OCI-M1 (cell line): ENCODE measurements around the gene STOML1.
"Not testable (repeated sequence)": the region's sequence is repeated elsewhere in the genome, so short reads cannot be mapped to it uniquely, and the experiment has no call there.

ENCODE experiments used
- DNase-seq: peaks from one replicate; lab custom pipeline; 2025; lab: John Stamatoyannopoulos, UW

Gene STOML1

GRCh38 chr15:73960472-73961070 is 31.5 kb downstream of the STOML1 start:
- DNase-seq = not testable (repeated sequence)

- no peak for DNase-seq
Observed at GRCh38 chr15:73959801-73960200, 32.3 kb downstream of the STOML1 start.

GRCh38 chr15:73959012-73959581 is 33.0 kb downstream of the STOML1 start:
- no peak for DNase-seq

GRCh38 chr15:73957785-73958184 is 34.3 kb downstream of the STOML1 start:
- no peak for DNase-seq

GRCh38 chr15:73957276-73957675 is 34.8 kb downstream of the STOML1 start:
- no peak for DNase-seq

- DNase-seq = no peak
Observed at GRCh38 chr15:73956743-73957135, 35.4 kb downstream of the STOML1 start.

GRCh38 chr15:73955861-73956742 is 36.0 kb downstream of the STOML1 start:
- no peak for DNase-seq

GRCh38 chr15:73955326-73955725 is 36.8 kb downstream of the STOML1 start:
- DNase-seq = no peak

GRCh38 chr15:73954188-73955145 is 37.6 kb downstream of the STOML1 start:
- no peak for DNase-seq

- DNase-seq = no peak
Observed at GRCh38 chr15:73952913-73953750, 39.0 kb downstream of the STOML1 start.

- no peak for DNase-seq
Observed at GRCh38 chr15:73952171-73952912, 39.8 kb downstream of the STOML1 start.

- DNase-seq = no peak
Observed at GRCh38 chr15:73951601-73952000, 40.5 kb downstream of the STOML1 start.

GRCh38 chr15:73950831-73951561 is 41.1 kb downstream of the STOML1 start:
- DNase-seq = peak; percentile 93

- no peak for DNase-seq
Observed at GRCh38 chr15:73950479-73950830, 41.6 kb downstream of the STOML1 start.

GRCh38 chr15:73949496-73949895 is 42.6 kb downstream of the STOML1 start:
- no peak for DNase-seq

- DNase-seq = no peak
Observed at GRCh38 chr15:73948982-73949381, 43.1 kb downstream of the STOML1 start.

GRCh38 chr15:73948396-73948795 is 43.7 kb downstream of the STOML1 start:
- DNase-seq = no peak

GRCh38 chr15:73947651-73948050 is 44.4 kb downstream of the STOML1 start:
- DNase-seq = no peak

- DNase-seq = no peak
Observed at GRCh38 chr15:73946795-73947370, 45.2 kb downstream of the STOML1 start.
